NCI-H345 treated with DMSO at 0.1 percent for 48 hours (cell line): ENCODE measurements around the gene KAZN.

Experiments used
- DNase-seq: peaks from one replicate; lab custom pipeline; 2025; ENCODE audit not compliant: unreplicated experiment; lab: John Stamatoyannopoulos, UW

Gene KAZN

GRCh38 chr1:14897997-14898645 is 299.6 kb downstream of the KAZN start:
- no peak for DNase-seq

- DNase-seq: no peak
Observed at GRCh38 chr1:14899686-14900085, 301.2 kb downstream of the KAZN start.

GRCh38 chr1:14901371-14901954 is 303.0 kb downstream of the KAZN start:
- DNase-seq: no peak

GRCh38 chr1:14903922-14904321 is 305.4 kb downstream of the KAZN start:
- no peak for DNase-seq

GRCh38 chr1:14906665-14907064 is 308.2 kb downstream of the KAZN start:
- no peak for DNase-seq

- no peak for DNase-seq
Observed at GRCh38 chr1:14907416-14907815, 308.9 kb downstream of the KAZN start.

GRCh38 chr1:14909273-14909672 is 310.8 kb downstream of the KAZN start:
- no peak for DNase-seq

GRCh38 chr1:14909920-14910460 is 311.5 kb downstream of the KAZN start:
- DNase-seq: no peak

GRCh38 chr1:14910984-14911721 is 312.7 kb downstream of the KAZN start:
- no peak for DNase-seq

- no peak for DNase-seq
Observed at GRCh38 chr1:14912839-14913481, 314.5 kb downstream of the KAZN start.

- DNase-seq: peak; percentile 67
Observed at GRCh38 chr1:14913482-14914177, 315.1 kb downstream of the KAZN start.

- no peak for DNase-seq
Observed at GRCh38 chr1:14914351-14914988, 316.0 kb downstream of the KAZN start.

- DNase-seq: no peak
Observed at GRCh38 chr1:14915356-14916054, 317.0 kb downstream of the KAZN start.

- no peak for DNase-seq
Observed at GRCh38 chr1:14919289-14919688, 320.8 kb downstream of the KAZN start.

- no peak for DNase-seq
Observed at GRCh38 chr1:14919751-14920150, 321.3 kb downstream of the KAZN start.

GRCh38 chr1:14921057-14921456 is 322.6 kb downstream of the KAZN start:
- DNase-seq: no peak

- DNase-seq: no peak
Observed at GRCh38 chr1:14922942-14923726, 324.6 kb downstream of the KAZN start.

GRCh38 chr1:14923727-14924452 is 325.4 kb downstream of the KAZN start:
- peak; percentile 10 for DNase-seq
